ENCODE results near the gene FTCDNL1.

Gene FTCDNL1

GRCh38 chr2:199842631-199843395 lies 8.2 kb downstream of the FTCDNL1 start:
- DNase-seq (ENCODE audit: low read depth, low spot score), result no peak

- DNase-seq (ENCODE audit: low read depth, low spot score), result no peak
Measured at GRCh38 chr2:199841409-199841808, 9.6 kb downstream of the FTCDNL1 start.

GRCh38 chr2:199838399-199838798 lies 12.6 kb downstream of the FTCDNL1 start:
- DNase-seq (ENCODE audit: low read depth, low spot score), result no peak

- DNase-seq (ENCODE audit: low read depth, low spot score), result no peak
Measured at GRCh38 chr2:199836943-199837342, 14.0 kb downstream of the FTCDNL1 start.

GRCh38 chr2:199833525-199833924 lies 17.5 kb downstream of the FTCDNL1 start:
- DNase-seq (ENCODE audit: low read depth, low spot score), result no peak

- no peak for DNase-seq (ENCODE audit: low read depth, low spot score)
Measured at GRCh38 chr2:199830531-199830930, 20.5 kb downstream of the FTCDNL1 start.

GRCh38 chr2:199829628-199830027 lies 21.4 kb downstream of the FTCDNL1 start:
- DNase-seq (ENCODE audit: low read depth, low spot score), result no peak

GRCh38 chr2:199819746-199820145 lies 31.2 kb downstream of the FTCDNL1 start:
- no peak for DNase-seq (ENCODE audit: low read depth, low spot score)

GRCh38 chr2:199818754-199819153 lies 32.2 kb downstream of the FTCDNL1 start:
- DNase-seq (ENCODE audit: low read depth, low spot score), result no peak

GRCh38 chr2:199818026-199818425 lies 33.0 kb downstream of the FTCDNL1 start:
- no peak for DNase-seq (ENCODE audit: low read depth, low spot score)

- no peak for DNase-seq (ENCODE audit: low read depth, low spot score)
Measured at GRCh38 chr2:199814817-199815211, 36.2 kb downstream of the FTCDNL1 start.

GRCh38 chr2:199814101-199814816 lies 36.7 kb downstream of the FTCDNL1 start:
- no peak for DNase-seq (ENCODE audit: low read depth, low spot score)

- DNase-seq (ENCODE audit: low read depth, low spot score), result no peak
Measured at GRCh38 chr2:199812493-199812892, 38.5 kb downstream of the FTCDNL1 start.

GRCh38 chr2:199811346-199811745 lies 39.6 kb downstream of the FTCDNL1 start:
- DNase-seq (ENCODE audit: low read depth, low spot score), result peak; percentile 47

GRCh38 chr2:199810422-199811171 lies 40.4 kb downstream of the FTCDNL1 start:
- no peak for DNase-seq (ENCODE audit: low read depth, low spot score)

GRCh38 chr2:199807966-199808365 lies 43.0 kb downstream of the FTCDNL1 start:
- no peak for DNase-seq (ENCODE audit: low read depth, low spot score)

- no peak for DNase-seq (ENCODE audit: low read depth, low spot score)
Measured at GRCh38 chr2:199806179-199806578, 44.8 kb downstream of the FTCDNL1 start.

GRCh38 chr2:199804831-199805230 lies 46.2 kb downstream of the FTCDNL1 start:
- DNase-seq (ENCODE audit: low read depth, low spot score), result peak; percentile 26

GRCh38 chr2:199798831-199799580 lies 52.0 kb downstream of the FTCDNL1 start:
- DNase-seq (ENCODE audit: low read depth, low spot score), result no peak

- DNase-seq (ENCODE audit: low read depth, low spot score), result no peak
Measured at GRCh38 chr2:199797431-199798403, 53.3 kb downstream of the FTCDNL1 start.
